Measurements from ENCODE around the gene PDE9A. TPM values are rescaled to one million over a fixed set of nuclear protein-coding genes. Genes with fewer than 3 reads are reported as not detected.

Gene PDE9A
- total and polyA plus RNA-seq, 2 donors (not counting 1 experiment from before 2014, with no cell fraction given): 0.34 to 5.8 TPM

GRCh38 chr21:42757826-42758655, 104.6 kb downstream of the PDE9A start:
- Mint-ChIP-seq H3K4me1 (no peaks in the 10 kb centered on the region), H3K27me3 (no peaks in the 10 kb centered on the region), H3K4me3 (no peak overlapping the region), H3K9me3 (ENCODE audit: insufficient read depth) (no peaks in the 10 kb centered on the region), H3K27ac (no peak overlapping the region)
- Histone ChIP-seq H4K20me1 (ENCODE audit: control insufficient read depth, insufficient read depth, low read length, poor library complexity, severe bottlenecking) (no peaks in the 10 kb centered on the region), H3K9me3 (ENCODE audit: control extremely low read depth in 1 of 3, control insufficient read depth in 2 of 3, insufficient read depth in 1 of 3, low read length in 2 of 3) (no peaks in the 10 kb centered on the region), H3K9ac (ENCODE audit: low read length) (no peak overlapping the region), H3K4me3 (ENCODE audit: control extremely low read depth in 1 of 5, extremely low read depth in 1 of 5, insufficient read depth in 1 of 5, low read depth in 2 of 5, low read length in 4 of 5) (no peak overlapping the region), H3K4me2 (replicated peaks; ENCODE audit: low read depth, low read length, poor library complexity, severe bottlenecking) (no peak overlapping the region), H3K4me1 (ENCODE audit: control insufficient read depth in 2 of 2, insufficient read depth in 2 of 2, low read length in 2 of 2) (no peaks in the 10 kb centered on the region), H2AFZ (ENCODE audit: insufficient read depth, low read depth, low read length, poor library complexity, severe bottlenecking) (no peak overlapping the region), H3K27me3 (replicated peaks in 1 of 4; ENCODE audit: control extremely low read depth in 1 of 4, control insufficient read depth in 3 of 4, insufficient read depth in 4 of 4, low read length in 3 of 4) (no peaks in the 10 kb centered on the region), H3K36me3 (replicated peaks in 1 of 2; ENCODE audit: control extremely low read depth in 1 of 2, control insufficient read depth in 1 of 2, extremely low read depth in 1 of 2, insufficient read depth in 2 of 2, low read length in 1 of 2) (no peaks in the 10 kb centered on the region), H3K79me2 (ENCODE audit: control insufficient read depth, insufficient read depth, low read length) (no peaks in the 10 kb centered on the region), H3K27ac (ENCODE audit: low read length in 2 of 2) (no peak overlapping the region)
- intact Hi-C loops (cut with micrococcal nuclease): no loop called here
- DNase-seq (no peak), ATAC-seq (ENCODE audit: low read depth) (no peak)
- 89% methylated on average over 15 of the region's 17 CpGs for WGBS (ENCODE audit: insufficient coverage)
- TF ChIP-seq CTCF (IDR thresholded peaks at IDR 0.05): no peak
- TF ChIP-seq EZH2 (IDR thresholded peaks at IDR 0.05; ENCODE audit: borderline replicate concordance, insufficient read depth, low read depth, low read length, poor library complexity, severe bottlenecking): no peak
- POLR2A ChIA-PET: no interaction called here
- CTCF ChIA-PET: no interaction called here
